Neural progenitor cell (in vitro differentiated cells): ENCODE results near the gene AQP1.

ENCODE experiments used
- CTCF ChIP-seq: fragments of 200-600 bp; sonication (generic); IDR thresholded peaks from 2 replicates; pipeline ENCODE4 v1.5.1; 2017; ENCODE audit warnings: antibody characterized with exemption, mild to moderate bottlenecking
- EZH2 ChIP-seq: fragments of 200-600 bp; sonication (generic); IDR thresholded peaks from 2 replicates; pipeline ENCODE4 v1.6.1; 2017; ENCODE audit warnings: antibody characterized with exemption, mild to moderate bottlenecking, moderate library complexity
- EZH2phosphoT487 ChIP-seq: fragments of 200-600 bp; sonication (generic); IDR thresholded peaks from 2 replicates; pipeline ENCODE4 v1.6.1; 2017; ENCODE audit warnings: antibody characterized with exemption

- no peak for TF ChIP-seq CTCF
- TF ChIP-seq EZH2, result no peak
- TF ChIP-seq EZH2phosphoT487, result no peak
Measured at GRCh38 chr7:30929686-30930085, 18.0 kb downstream of the AQP1 start.
